KG1 (cell line): ENCODE results near the gene ACACA.
"Not testable (repeated sequence)": the region's sequence is repeated elsewhere in the genome, so short reads cannot be mapped to it uniquely, and the experiment has no call there.

Experiments used
- DNase-seq: peaks from one replicate; lab custom pipeline; 2025; lab: John Stamatoyannopoulos, UW

ACACA gene

DNA sequence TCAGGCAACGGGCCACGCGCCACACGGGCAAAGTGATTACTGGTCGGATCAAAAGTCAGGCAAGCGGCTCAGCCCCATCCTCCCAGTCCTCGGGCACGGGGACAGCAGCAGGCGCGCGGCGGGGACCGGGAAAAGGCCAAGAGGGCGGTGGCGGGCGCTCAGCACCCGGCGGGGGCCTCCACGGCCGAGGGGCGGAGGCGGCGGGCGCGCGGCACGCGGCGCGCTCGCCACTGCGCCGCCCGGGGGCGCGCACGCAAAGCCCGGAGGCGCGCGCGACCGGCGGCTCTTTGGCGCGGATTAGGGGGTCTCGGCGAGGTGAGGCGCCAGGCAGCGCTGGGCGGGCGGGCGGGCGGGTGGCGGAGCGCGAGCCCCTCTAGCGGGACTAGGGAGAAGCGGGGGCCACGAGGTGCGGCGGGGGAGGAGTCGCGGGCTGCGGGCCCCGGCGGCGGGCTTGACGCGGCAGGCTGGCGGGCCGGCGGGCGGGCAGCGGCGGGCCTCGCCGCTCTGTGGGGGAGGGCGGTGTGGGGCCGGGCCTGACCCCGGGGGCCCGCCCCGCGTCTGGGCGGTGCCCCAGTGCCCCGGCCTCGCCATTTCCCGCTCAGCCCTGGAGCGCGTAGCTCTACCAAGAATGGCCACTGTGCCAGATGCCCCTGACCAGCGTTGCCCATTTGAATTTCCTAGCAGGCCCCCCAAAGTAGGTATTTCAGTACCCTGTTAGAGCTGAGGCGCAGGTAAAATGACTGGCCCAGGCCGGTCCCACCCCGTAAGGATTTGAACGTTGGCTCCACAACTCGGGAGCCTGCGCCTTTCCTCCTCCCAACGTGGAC lies at the start of gene ACACA, which contains the start of gene TADA2A:
Gene ACACA (minus strand): TSS at position 202 of the 827 bp plus-strand sequence. CDS start 537 bp downstream, outside the sequence.
Gene TADA2A (plus strand): TSS at position 252 of the 827 bp plus-strand sequence. CDS start 4,480 bp downstream, outside the sequence.
- DNase-seq: peak; percentile 64

DNA sequence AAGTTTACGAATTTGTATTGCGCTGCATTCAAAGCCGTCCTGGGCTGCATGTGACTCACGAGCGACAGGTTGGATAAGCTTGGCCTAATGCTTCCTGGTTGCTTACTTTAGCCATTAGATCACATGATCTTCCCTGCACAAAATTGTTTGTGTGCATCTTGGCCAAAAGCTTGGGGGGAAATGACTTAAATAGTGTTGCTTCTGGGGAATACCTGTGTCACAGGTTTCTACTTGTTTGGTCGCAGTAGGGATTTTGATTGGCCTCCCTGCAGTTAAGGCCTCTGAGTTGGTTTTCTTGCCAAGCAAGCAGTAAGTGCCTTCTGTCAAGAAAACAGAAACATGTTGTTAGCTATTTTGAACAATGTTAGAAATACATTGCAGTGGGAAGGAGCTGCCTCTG lies 43.5 kb upstream of the ACACA start:
- no peak for DNase-seq

DNA sequence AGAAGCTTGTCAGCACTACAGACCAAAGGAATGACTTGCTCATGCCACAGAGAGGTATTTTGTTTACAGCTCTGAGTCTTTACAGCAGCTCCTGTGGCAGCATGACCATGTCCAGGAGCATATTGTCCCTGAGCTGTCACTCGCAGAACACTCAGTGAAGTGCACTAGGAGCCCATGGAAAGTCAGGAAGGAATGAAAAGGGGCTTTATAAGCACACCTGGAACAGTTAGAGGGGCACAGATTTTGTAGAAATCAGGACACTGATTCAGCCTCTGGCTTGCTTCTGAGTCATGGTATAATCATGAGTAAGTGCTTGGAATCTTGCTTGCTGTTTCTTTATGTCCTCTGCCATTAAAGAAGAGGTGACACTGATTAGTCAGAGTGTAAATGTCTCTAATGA lies 41.0 kb upstream of the ACACA start:
- no peak for DNase-seq

DNA sequence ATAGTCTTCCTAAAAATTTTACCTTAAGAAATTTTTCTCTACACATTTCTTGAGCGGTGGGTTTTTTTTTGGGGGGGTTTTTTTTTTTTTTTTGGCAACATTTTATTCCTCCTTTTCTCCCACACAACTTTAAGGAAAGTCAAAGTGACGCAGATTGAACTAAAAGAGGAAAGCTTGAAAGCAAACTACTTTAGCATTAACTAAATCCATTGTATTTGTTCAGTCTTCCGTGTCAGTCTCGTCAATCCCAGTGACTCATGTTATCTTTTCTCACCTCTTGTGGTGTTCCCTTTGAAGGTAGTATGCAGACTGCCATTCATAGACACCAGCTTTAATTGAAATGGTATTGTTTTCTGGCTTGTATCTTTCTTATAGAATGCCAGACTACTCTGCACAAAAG lies 39.4 kb upstream of the ACACA start:
- DNase-seq: no peak

DNA sequence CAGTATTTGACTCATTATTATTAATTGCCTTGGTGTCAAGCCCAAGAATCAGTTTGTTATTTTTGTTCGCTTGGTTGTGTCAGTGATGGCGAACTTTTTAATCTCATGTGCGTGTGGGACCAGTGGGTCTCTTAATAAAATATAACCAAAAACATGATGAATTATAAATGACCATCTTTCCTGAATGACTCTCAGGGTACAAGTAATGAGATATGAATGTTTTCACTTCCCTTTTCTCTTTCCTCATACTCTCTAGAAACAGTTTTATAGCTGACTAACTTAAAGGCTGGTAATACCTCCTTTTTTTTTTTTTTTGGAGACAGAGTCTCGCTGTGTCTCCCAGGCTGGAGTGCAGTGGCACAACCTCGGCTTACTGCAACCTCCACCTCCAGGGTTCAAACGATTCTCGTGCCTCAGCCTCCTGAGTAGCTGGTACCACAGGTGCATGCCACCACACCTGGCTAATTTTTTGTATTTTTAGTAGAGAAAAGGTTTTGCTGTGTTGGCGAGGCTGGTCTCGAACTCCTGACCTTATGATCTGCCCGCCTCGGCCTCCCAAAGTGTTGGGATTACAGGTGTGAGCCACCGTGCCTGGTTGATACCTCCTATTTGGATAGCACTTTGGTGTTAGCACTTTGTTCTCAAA lies 34.9 kb upstream of the ACACA start:
- not testable (repeated sequence) for DNase-seq

DNA sequence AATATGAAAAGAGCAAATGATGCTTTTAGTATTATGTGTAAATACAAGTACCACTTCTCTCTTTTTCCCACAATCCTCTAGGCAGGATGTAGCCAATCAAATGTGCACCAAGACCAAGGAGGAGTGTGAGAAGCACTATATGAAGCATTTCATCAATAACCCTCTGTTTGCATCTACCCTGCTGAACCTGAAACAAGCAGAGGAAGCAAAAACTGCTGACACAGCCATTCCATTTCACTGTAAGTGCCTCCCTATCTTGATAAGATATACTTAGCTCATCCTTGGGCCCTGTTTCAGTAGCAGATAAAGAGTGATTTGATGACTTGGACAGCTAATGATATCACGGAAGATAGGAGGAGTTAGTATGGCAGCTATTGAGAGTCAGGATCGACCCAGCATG lies 33.8 kb upstream of the ACACA start:
- no peak for DNase-seq

DNA sequence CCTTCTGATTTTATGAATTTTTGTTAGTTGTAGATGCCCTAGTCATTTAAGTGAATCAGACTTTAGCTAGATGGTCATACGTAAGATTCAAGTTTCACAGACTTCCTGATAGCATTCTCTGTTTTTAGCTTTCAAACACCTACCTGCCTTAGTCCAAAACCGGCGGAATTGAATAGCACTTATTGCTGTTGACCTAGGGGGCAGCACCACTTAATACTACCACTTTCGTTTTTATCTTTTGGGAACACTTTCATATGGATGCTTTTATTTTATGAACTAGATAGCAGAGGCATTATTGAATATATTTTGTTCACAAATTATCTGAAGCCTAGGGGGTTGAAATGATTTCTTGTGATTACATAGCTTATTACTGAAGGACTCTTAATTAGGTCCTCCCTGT lies 31.5 kb upstream of the ACACA start:
- no peak for DNase-seq

DNA sequence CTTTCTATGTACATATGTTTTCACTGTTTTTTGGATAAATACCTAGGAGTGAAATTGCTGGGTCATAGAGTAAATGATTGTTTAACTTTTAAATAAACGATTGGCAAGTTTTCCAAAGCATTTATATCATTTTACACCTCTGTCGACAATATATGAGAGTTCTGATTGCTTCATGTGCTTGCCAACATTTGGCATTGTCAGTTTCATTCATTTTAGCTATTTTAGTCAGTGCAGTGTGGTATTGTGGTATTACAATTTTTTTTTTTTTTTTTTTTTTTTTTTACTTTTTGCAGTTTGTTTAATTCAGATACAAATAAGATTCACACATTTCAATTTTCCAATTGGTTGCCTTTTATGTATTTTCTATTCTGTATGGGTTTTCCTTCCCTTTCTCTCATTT lies 26.0 kb upstream of the ACACA start:
- no peak for DNase-seq

DNA sequence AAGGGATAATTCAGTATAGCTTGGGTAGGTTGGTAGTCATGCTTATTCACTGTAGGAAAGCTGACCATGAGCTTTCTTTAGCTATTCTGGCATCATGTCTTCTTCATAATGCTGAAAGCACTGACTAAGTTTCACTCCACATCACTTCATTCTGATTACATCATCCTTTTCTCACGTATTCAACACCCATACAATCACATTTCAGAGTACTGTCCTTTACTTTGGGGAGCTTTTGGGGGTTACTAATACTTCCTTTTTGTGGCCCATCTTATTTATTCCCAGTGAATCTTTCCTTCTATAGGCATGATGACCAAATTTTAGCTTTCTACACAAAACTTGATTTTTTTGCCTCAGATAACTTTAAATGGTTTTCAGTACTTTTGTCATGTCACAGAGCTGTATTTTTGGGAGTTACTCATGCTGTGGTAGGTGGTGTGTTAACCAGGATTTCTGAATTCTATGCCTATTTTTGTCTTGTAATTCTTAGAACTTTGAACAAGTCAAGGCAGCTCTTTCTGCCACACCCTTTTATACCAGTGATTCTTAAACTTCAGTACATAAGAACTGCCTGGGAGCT lies 23.5 kb upstream of the ACACA start:
- no peak for DNase-seq

DNA sequence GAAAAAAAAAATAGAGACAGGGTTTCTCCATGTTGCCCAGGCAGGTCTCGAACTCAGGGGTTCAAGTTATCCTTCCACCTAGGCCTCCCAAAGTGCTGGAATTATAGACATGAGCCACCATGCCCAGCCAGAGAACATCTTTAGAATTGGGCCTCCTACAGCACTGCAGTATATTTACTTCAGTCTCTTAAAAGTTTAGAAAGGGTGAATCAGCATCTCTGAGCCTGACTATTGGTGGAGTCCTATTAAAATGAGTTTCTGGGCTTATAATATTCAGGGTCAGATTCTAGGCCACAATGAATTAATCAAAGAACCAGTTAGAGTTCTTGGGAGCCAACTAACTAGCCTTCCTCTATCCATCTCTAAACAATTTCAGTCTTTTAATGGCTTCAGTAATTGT lies 22.8 kb upstream of the ACACA start:
- no peak for DNase-seq

DNA sequence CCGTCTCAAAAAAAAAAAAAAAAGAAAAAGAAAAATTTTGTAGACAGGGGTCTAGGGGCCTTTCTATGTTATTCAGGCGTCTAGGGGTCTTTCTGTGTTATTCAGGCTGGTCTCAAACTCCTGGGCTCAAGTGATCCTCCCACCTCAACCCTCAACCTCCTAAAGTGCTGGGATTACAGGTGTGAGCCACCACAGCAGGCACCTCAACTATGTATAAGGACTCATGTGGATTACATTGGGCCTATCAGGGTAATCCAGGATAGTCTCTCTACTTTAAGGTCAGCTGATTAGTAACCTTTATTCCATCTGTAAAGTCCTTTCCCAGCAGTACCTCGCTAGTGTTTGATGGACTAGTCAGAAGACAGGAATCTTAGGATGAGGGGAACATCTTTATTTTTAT lies 22.4 kb upstream of the ACACA start:
- no peak for DNase-seq

DNA sequence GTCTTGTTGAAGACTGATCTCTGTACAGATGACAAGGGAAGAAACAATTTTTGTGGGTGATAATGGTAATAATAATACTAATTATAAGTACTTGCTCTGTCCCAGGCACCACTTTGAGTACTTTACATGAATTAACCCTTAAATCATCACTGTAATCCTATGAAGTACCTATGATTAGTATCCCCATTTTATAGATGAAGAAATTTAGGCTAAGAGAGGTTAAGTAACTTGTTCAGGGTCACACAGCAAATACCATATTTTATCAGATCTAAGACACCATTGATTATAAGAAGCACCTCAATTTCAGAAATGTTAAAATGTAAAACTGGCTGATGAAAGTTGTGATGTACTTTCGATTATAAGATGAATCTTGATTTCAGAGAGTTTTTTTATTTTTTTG lies 18.6 kb upstream of the ACACA start:
- no peak for DNase-seq

DNA sequence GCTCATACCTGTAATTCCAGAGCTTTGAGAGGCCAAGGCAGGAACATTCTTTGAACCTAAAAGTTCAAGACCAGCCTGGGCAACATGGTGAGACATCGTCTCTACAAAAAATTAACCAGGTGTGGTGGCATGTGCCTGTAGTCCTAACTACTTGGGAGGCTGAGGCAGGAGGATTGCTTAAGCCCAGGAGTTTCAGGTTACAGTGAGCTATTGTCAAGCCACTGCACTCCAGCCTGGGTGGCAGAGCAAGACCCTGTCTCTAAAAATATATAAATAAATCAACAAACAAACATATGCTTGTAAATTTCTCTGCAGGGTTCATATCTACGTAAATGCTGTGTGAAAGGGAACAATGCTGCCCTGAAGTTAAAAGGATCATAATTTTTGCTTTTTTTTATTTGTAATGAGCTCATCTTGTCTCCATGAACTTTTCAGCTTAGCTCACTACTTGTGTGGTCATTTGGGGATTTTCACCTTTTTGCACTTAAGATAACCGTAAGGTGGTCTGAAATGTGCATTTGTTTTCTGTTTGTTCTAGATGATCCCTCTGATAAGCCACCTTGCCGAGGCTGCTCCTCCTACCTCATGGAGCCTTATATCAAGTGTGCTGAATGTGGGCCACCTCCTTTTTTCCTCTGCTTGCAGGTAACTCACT lies 16.5 kb upstream of the ACACA start:
- no peak for DNase-seq

DNA sequence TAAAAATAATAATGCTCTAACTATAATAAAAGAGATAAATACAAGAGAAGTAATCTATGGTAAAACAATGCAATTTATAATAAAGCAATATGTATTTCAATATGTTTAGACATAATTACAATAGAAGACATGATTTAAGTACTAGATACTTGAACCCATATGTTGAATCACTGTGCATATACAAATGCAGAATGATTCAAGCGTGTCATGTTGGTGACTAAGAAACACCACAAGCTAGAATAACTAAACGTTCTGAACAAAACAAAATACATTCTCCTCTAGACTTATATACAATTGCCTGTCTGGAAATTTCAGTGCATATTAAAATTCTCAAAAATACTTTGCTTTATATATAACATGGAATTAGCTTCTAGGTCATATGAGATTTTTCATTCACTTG lies 11.2 kb upstream of the ACACA start:
- no peak for DNase-seq

DNA sequence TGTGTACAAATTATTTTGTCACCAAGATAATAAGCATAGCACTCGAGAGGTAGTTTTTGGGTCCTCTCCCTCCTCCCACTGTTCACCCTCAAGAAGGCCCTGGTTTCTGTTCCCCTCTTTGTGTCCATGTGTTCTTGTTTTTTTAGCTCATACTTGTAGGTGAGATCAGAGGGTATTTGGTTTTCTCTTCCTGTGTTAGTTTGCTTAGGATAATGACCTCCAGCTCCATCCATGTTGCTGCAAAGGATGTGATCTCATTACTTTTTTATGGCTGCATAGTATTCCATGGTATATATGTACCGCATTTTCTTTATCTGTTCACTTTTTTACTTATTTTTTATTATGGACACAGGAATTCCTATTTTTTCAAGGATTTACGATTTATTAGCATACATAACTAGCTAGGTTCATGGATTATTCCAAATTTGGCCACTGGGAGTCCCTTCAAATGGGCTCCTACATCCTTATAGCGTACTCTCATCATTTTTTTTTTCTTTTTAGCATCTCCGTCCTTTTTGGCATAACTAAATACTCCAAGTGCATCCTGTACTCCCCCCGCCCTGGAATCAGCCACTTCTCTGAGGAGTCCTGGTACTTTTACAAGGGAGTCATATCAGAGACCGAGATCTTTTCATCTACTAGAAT lies 7.4 kb upstream of the ACACA start:
- DNase-seq: no peak

DNA sequence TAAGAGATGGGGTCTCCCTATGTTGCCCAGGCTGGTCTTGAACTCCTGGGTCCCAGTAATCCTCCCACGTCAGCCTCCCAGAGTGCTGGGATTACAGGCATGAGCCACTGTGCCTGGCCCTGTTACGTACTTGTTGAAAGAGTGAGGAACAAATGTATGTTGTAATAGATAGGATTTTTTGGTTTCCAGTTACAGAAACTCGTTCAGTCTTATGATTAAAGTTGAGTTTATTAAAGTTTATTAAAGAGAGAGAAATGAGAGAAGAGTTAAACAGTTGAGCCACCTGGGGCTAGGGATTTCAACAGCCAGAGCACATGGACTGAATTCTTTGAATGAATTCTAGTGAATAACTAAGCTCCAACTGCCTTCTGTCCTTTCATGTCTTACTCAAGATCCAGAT lies 3.7 kb upstream of the ACACA start:
- no peak for DNase-seq

DNA sequence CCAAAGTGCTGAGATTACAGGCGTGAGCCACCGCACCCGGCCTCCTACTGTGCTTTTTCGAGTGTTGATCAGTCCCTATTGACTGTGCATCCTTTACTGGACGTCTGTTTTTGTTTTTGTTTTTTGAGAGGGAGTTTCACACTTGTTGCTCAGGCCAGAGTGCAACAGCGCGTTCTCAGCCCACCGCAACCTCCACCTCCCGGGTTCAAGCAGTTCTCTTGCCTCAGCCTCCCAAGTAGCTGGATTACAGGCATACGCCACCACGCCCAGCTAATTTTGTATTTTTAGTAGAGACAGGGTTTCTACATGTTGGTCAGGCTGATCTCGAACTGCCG lies 1.5 kb upstream of the ACACA start:
- DNase-seq: not testable (repeated sequence)

DNA sequence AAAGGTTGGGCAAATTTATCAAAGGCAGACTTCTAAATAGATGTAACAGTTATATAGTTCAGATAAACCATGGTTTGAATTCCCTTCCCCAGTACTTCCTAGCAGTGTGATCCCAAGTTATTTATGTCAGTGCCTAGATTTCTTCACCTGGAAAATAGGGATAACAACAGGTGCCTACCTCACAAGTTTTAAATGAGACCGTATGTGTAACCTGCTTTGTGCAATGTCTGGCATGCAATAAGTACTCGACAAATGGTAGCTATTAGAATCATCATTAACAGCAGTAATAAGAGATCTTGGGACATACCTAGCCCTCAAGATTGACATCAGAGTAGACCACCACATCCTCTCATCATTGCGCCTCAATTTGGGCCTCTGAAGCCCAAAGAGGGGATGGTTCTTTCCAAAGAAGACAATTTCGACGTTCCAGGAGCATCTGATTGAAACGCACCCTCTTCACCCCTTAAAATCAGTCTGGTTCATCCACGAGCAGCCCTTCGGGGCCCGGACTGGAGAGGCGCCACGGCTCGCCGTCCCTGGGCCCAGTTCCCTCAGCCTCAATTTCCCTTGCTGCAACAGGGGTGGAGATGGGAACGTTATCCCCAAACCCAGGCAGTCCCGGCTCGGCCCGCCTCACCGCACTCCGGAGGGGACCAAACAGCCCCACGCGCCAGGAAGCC lies 541 bp downstream of the ACACA start:
- peak; percentile 49 for DNase-seq

DNA sequence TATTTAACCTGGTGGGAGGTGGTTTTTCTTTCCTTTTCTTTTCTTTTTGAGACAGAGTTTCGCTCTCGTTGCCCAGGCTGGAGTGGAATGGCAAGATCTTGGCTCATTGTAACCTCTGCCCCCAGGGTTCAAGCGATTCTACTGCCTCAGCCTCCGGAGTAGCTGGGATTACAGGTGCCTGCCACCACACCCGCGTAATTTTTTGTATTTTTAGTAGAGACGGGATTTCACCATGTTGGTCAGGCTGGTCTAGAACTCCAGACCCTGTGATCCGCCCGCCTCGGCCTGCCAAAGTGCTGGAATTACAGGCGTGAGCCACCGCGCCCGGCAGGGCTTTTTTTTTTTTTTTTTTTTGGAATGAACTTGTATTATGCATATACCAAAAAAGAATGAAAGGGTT lies 1.1 kb downstream of the ACACA start:
- not testable (repeated sequence) for DNase-seq

DNA sequence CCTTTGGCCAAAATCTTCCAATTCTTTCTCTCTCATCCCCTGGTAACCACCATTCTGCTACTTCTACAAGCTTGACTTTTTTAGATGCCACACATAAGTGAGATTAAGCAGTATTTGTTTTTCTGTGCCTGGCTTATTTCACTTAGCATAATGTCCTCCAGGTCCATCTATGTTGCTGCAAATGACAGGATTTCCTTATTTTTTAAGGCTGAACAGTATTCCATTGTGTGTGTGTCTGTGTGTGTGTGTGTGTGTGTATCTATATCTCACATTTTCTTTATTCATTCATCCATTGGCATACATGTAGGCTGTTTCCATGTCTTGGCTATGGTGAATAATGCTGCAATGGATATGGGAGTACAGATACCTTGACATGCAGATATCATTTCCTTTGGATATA lies 6.1 kb downstream of the ACACA start:
- no peak for DNase-seq

DNA sequence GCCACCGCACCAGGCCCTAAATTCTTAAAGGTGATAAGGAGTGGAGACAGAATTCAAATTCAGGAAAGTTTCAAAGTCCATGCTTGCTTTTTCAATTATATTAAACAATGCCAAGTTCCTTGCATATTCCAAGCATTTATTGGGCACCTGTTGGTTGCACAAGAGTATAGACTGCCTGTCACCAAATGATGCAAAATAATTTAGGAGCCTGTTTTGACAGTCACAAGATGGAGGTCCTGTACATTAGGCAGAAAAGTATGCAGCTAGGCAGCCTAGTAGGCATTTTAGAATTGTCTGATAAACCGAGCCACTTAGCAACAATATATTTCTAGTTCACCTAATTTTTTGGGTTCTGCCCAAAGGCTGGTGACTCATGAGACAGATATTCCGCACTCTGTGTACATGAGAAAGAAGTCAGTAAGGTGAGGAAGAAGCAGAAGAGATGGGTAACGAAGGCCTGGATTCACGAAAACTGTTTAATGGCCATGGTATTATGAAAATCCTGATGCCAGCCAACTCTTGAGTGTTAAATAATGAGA lies 7.3 kb downstream of the ACACA start:
- no peak for DNase-seq
